MM.1S (cell line): ENCODE measurements around the gene SLC1A2.

Experiments
- DNase-seq: peaks from one replicate; pipeline ENCODE4 v3.0.0-alpha.2; 2015
- H2AFZ ChIP-seq: fragments of 300-600 bp; sonication (generic); 2 replicates; pipeline ENCODE4 v1.6.0; 2016; ENCODE audit warnings: antibody characterized with exemption, low read length
- H3F3A ChIP-seq: fragments of 300-600 bp; sonication (generic); 2 replicates; pipeline ENCODE4 v1.6.1; 2016; ENCODE audit warnings: mild to moderate bottlenecking, antibody characterized with exemption, low read length, moderate library complexity, mixed read lengths; ENCODE audit not compliant: insufficient read depth
- H3K27ac ChIP-seq: fragments of 300-600 bp; sonication (generic); 2 replicates; pipeline ENCODE4 v1.5.1; 2016; ENCODE audit warnings: mild to moderate bottlenecking, low read length
- H3K27me3 ChIP-seq: fragments of 300-600 bp; sonication (generic); replicated peaks from 2 replicates; pipeline ENCODE4 v1.6.0; 2016; ENCODE audit warnings: low read length; ENCODE audit not compliant: insufficient read depth
- H3K36me3 ChIP-seq: fragments of 300-600 bp; sonication (generic); replicated peaks from 2 replicates; pipeline ENCODE4 v1.6.1; 2016; ENCODE audit warnings: mild to moderate bottlenecking, low read length, mixed read lengths; ENCODE audit not compliant: insufficient read depth
- H3K4me1 ChIP-seq: fragments of 300-600 bp; sonication (generic); 2 replicates; pipeline ENCODE4 v1.6.1; 2016; ENCODE audit warnings: low read length, mixed read lengths
- H3K4me2 ChIP-seq: fragments of 300-600 bp; sonication (generic); 2 replicates; pipeline ENCODE4 v1.6.0; 2016; ENCODE audit warnings: low read depth, low read length
- H3K4me3 ChIP-seq: fragments of 300-600 bp; sonication (generic); 2 replicates; pipeline ENCODE4 v1.5.1; 2016; ENCODE audit warnings: low read length, mixed read lengths
- H3K79me2 ChIP-seq: fragments of 300-600 bp; sonication (generic); 2 replicates; pipeline ENCODE4 v1.6.1; 2016; ENCODE audit warnings: mixed run types, low read length, mixed read lengths
- H3K9ac ChIP-seq: fragments of 300-600 bp; sonication (generic); 2 replicates; pipeline ENCODE4 v1.6.1; 2016; ENCODE audit warnings: low read length, mixed read lengths
- H3K9me2 ChIP-seq: fragments of 300-600 bp; sonication (generic); replicated peaks from 2 replicates; pipeline ENCODE4 v1.6.1; 2016; ENCODE audit warnings: mild to moderate bottlenecking, low read length, mixed read lengths; ENCODE audit not compliant: insufficient read depth
- H3K9me3 ChIP-seq: fragments of 300-600 bp; sonication (generic); replicated peaks from 2 replicates; pipeline ENCODE4 v1.6.1; 2016; ENCODE audit warnings: mild to moderate bottlenecking, low read length, mixed read lengths; ENCODE audit not compliant: insufficient read depth
- H4K20me1 ChIP-seq: fragments of 300-600 bp; sonication (generic); 2 replicates; pipeline ENCODE4 v1.6.1; 2016; ENCODE audit warnings: mild to moderate bottlenecking, low read length, moderate library complexity, mixed read lengths; ENCODE audit not compliant: insufficient read depth
- CTCF ChIP-seq: fragments of 300-600 bp; sonication (generic); IDR thresholded peaks from 2 replicates; pipeline ENCODE4 v1.5.1; 2016; ENCODE audit warnings: antibody characterized with exemption, low read length, mixed read lengths
- EZH2 ChIP-seq: fragments of 300-600 bp; sonication (generic); optimal IDR thresholded peaks from 2 replicates; pipeline ENCODE3; 2017; ENCODE audit warnings: low read depth, mild to moderate bottlenecking, antibody characterized with exemption, low read length, mixed read lengths
- EZH2phosphoT487 ChIP-seq: fragments of 300-600 bp; sonication (generic); IDR thresholded peaks from 2 replicates; pipeline ENCODE4 v1.6.1; 2018; ENCODE audit warnings: antibody characterized with exemption, low read length

The SLC1A2 gene

GRCh38 chr11:35298369-35298768 lies 121.0 kb downstream of the SLC1A2 start:
- H3K4me1 ChIP-seq, result no peaks in the 10 kb centered on the region; the same call in 1 of the 2 replicates

GRCh38 chr11:35295751-35296150 lies 123.6 kb downstream of the SLC1A2 start:
- Histone ChIP-seq H3K9me2 (no peaks in the 10 kb centered on the region), H3K27ac (no peak overlapping the region), H2AFZ (no peak overlapping the region), H3F3A (peaks cover 5% of the 10 kb centered on the region; the same call in 1 of the 2 replicates), H3K4me1 (peaks cover 8% of the 10 kb centered on the region), H3K36me3 (no peaks in the 10 kb centered on the region), H3K9ac (no peak overlapping the region), H3K27me3 (no peaks in the 10 kb centered on the region), H3K79me2 (no peaks in the 10 kb centered on the region), H3K9me3 (no peaks in the 10 kb centered on the region), H3K4me2 (no peak overlapping the region), H3K4me3 (no peak overlapping the region), H4K20me1 (no peaks in the 10 kb centered on the region)
- TF ChIP-seq EZH2, result no peak
- no peak for TF ChIP-seq CTCF
- no peak for TF ChIP-seq EZH2phosphoT487
- DNase-seq, result no peak

More at GRCh38 chr11:35298369-35298768, 121.0 kb downstream of the SLC1A2 start:
- DNase-seq, result no peak
- no peak overlapping the region for H3K4me2 ChIP-seq
- H3F3A ChIP-seq, result no peaks in the 10 kb centered on the region
- no peak overlapping the region for H3K27ac ChIP-seq
- H3K79me2 ChIP-seq, result no peaks in the 10 kb centered on the region
- no peak for TF ChIP-seq CTCF
- no peak for TF ChIP-seq EZH2
- TF ChIP-seq EZH2phosphoT487, result no peak
- no peaks in the 10 kb centered on the region for H3K9me3 ChIP-seq
- H3K4me3 ChIP-seq, result no peak overlapping the region
- H4K20me1 ChIP-seq, result no peaks in the 10 kb centered on the region
- H2AFZ ChIP-seq, result no peak overlapping the region
- no peak overlapping the region for H3K9ac ChIP-seq
- no peaks in the 10 kb centered on the region for H3K36me3 ChIP-seq
- no peaks in the 10 kb centered on the region for H3K27me3 ChIP-seq
- H3K9me2 ChIP-seq, result no peaks in the 10 kb centered on the region

- Histone ChIP-seq H3K4me1 (peaks cover 12% of the 10 kb centered on the region), H3K9me2 (no peaks in the 10 kb centered on the region), H3K4me2 (no peak overlapping the region), H3K9me3 (no peaks in the 10 kb centered on the region), H3F3A (peaks cover 5% of the 10 kb centered on the region; the same call in 1 of the 2 replicates), H3K27ac (no peak overlapping the region), H3K79me2 (no peaks in the 10 kb centered on the region), H3K36me3 (no peaks in the 10 kb centered on the region), H3K4me3 (no peak overlapping the region), H3K27me3 (no peaks in the 10 kb centered on the region), H4K20me1 (no peaks in the 10 kb centered on the region), H2AFZ (no peak overlapping the region), H3K9ac (no peak overlapping the region)
- TF ChIP-seq EZH2 (no peak), EZH2phosphoT487 (no peak), CTCF (no peak)
- no peak for DNase-seq
Observed at GRCh38 chr11:35293699-35294098, 125.7 kb downstream of the SLC1A2 start.
